GM20000 (cell line): ENCODE measurements around the gene HOXB6.

Experiments
- DNase-seq: peaks from one replicate; pipeline ENCODE4 v3.0.0; 2012; ENCODE audit warnings: low spot score
- TF ChIP-seq, protein P1 (sequence below): IDR thresholded peaks from 2 replicates; pipeline ENCODE4 v1.5.1; 2012; ENCODE audit warnings: mild to moderate bottlenecking, control low read depth; ENCODE audit errors: extremely low read depth, missing control alignments

HOXB6 gene

DNA sequence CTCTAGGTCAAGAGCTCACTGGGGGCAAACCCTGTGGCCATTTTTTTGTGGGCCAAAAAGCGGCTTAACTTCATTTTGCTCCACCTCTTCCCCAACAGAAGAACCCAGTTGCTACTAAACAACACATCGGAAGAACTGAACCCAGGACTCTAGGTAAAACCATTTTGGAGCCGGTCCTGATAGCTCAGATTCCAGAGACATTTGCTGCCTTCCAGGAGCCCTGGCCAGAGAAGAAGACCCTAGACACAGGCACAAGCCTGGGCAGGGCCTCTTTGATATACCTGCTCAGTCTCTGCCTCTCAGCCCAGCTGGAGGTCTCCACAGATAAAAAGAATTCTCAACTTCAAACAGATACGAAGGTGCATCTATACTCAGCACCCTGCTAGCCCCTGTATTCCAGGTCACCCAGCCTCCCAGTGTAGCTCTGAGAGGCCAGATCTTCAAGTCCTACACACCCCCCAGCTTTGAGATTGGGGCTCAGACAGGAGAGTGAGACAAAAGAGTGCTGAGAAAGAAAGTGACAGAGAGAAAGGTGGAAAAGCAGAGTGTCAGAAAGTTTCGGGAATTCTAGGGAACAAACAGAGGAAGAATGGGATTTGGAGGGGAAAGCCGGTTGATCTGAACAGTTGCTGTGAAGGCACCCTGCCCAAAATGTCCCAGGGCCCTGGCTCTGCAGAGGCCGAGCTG lies 27.9 kb upstream of the HOXB6 start:
- TF ChIP-seq, protein P1, sequence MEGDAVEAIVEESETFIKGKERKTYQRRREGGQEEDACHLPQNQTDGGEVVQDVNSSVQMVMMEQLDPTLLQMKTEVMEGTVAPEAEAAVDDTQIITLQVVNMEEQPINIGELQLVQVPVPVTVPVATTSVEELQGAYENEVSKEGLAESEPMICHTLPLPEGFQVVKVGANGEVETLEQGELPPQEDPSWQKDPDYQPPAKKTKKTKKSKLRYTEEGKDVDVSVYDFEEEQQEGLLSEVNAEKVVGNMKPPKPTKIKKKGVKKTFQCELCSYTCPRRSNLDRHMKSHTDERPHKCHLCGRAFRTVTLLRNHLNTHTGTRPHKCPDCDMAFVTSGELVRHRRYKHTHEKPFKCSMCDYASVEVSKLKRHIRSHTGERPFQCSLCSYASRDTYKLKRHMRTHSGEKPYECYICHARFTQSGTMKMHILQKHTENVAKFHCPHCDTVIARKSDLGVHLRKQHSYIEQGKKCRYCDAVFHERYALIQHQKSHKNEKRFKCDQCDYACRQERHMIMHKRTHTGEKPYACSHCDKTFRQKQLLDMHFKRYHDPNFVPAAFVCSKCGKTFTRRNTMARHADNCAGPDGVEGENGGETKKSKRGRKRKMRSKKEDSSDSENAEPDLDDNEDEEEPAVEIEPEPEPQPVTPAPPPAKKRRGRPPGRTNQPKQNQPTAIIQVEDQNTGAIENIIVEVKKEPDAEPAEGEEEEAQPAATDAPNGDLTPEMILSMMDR = no peak
- no peak for DNase-seq

DNA sequence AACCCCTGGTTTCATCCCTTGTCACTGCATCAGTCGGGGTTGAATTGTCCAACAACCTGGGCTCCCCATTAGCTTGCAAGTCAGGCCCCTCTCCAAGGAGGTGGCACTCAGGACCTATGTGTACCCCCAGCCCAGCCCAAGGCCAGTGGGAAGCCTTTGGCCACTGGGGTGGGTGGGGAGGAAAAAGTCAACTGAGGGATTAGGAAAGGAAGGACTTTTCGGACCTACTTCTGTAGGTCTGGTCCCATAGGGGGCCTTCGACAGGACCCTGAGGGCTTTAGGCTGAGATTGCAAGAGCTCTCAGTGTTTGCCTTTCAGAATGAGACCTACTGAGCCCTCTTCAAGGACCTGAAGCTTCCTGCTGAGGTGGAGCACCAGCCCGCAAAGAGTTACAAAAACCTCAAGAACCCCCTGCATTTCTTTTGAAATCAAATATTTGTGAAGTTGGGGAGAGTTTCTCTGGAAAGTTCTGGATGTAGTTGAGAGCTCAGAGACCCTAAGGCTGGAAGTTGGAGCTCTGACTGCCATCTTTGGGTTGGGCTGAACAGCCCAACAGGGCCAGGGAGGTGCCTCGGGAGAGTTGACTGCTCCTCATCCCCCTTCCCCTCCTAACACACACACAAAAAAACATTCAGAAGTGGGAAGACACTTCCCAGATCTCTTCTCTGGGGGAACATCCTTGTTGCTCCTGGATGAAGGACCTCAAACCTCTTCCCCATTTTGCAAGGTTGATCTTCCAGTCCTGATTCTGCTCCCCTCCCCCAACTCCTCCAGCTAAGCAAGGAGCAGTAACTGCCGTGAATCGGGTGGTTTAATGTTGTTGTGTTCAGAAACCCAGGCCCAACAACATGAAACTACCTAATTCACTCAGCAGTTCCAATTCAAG lies 27.1 kb upstream of the HOXB6 start:
- TF ChIP-seq, protein P1 = no peak

DNA sequence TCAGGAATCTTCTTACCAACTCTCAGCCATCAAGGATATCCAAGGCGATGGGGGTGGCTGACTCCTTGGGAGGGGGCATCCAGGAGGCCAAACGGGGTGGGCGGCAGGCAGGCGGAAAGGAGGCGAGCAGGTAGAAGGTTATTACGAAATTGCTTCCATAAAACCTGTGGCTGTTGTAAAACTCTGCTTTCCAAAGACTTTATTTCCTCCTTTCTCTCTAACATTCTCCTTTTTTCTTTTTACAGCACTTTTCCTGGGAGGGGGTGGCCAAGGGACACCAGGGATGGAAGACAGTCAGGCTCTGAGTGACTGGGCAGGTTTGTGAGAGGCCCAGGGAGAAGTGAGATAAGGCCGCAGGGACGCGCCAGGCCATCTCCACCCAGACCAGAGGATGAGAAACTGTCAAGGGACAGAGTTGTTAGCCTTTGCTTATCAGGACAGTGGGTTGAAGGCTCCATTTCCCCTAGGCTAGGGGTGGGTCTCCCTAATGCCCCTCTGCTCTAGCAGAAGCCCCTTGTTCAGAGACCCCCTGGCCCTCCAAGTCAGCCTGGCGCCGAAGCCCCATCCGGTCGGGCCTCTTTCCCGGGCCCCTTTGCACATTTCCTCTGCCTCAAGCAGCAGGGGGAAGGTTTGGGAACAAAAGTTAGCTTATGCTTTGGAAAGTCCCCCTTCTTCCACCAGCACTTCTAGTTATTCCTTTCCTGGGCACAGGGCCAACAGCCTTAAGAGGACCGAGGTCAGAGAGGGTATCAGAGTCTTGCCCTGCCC lies 26.3 kb upstream of the HOXB6 start:
- TF ChIP-seq, protein P1 = no peak

More for the DNA sequence above, 27.1 kb upstream of the HOXB6 start:
- no peak for DNase-seq

DNA sequence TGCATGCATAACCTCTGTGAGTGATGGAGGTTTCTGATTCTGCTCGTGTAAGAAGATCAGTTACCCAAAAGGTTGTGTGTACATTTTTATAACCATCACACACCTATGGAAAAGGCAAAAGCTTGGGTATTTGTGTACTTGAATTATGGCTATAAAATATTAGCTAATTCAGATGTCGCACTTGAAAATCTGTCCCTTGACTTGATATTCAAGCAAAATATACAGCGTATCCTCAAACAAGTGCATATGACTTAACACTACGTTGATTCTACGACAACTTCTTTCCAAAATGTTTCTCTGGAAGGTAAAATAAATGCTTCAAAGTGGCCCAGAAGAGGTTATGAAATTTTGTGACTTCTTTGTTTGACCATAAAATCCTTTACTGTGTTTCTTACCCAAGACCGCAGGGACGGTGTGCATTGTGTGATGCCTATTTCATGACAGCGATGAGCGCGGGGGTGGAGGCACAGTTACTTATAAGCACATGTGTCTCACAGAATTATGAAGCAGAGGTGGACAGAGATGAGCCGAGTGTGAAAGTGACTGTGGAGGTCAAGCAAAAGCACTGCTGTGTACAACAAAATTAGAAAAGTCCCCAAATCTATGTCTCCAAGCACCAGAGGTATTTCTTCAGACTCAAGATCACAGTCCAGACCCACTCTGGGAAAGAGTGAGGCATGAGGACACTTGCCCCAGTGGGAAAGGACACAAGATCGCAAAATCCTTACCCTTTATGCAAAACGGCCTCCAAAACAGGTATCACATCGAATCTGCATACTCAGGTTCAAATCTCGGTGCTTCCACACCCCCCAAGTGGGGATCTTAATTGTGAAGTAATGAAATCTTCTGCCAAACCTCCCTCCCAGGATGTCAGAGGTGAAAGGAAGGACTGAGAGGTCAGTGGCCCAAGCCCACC lies 25.5 kb upstream of the HOXB6 start:
- no peak for DNase-seq
- TF ChIP-seq, protein P1 = no peak

More for the DNA sequence above, 26.3 kb upstream of the HOXB6 start:
- no peak for DNase-seq

DNA sequence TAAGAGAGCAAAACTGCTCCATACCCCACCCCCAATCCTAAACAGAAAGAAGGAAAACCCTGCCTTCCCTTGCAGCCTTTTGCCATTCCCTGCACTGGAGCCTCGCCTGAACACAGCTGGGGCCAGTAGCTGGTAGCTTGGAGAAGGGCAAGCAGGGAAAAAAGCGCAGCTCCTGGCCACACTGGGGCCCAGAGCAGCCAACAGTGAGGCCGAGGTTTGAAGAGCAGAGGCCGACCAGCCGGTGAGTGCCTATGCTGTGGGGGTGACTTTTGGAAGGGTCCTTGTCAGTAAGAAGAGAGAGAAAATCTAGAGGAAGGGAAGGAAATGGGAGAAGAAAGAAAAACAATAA lies 24.6 kb upstream of the HOXB6 start:
- DNase-seq = no peak
- TF ChIP-seq, protein P1 = no peak

DNA sequence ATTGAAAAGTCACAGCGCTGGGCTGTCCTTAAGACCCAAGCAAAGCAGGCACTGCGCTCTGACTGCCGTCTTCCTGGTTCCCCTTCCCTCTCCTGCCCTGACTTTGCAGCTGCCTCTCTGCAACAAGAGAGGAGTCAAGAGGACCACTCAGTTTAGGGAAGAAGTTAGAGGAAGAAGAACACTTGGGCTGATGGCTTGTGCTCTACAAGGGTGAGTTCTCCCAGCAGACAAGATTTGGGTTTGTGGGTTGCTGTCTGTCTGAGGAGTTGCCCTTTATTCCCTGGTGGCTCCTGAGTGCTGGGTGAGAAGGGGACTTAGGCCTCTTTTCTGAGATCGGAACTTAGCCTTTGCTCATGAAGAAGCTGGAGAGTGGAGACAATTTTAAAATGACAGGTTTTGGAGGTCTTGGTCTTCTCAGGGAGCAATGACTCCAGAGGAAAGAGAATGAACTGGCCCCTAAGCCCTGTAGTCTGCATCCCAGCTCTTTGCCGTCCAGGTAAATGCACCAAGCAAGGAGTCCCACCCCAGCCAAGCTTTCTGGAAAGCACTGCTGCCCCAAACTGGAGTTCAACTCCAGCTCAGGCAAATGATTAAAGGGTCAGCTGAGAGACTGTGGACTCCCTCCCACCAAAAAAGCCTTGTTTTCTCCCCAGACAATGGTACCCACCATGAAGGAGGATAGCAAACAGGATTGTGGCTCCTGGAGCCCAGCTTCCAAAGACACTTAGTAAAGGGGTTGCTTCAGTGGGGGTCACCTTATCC lies 24.0 kb upstream of the HOXB6 start:
- no peak for DNase-seq
- TF ChIP-seq, protein P1 = no peak
